Calu3 (cell line): ENCODE data around the gene CDH4. TPM values are rescaled to one million over a fixed set of nuclear protein-coding genes. Genes with fewer than 3 reads are reported as not detected.

Source experiments
- BruUV-seq: library from RNA; stranded (reverse); fragments of 400-500 nt; replicated peaks from 2 replicates; lab custom pipeline; 2021; lab: Mats Ljungman, UMichigan
- CTCF ChIA-PET: fragments of 300-600 bp; sonication (Branson Sonifier 250); formaldehyde crosslinking; loops from one replicate; lab custom pipeline; 2022; ENCODE audit warnings: antibody characterized with exemption; lab: Charles Lee
- DNase-seq: peaks from one replicate; pipeline ENCODE4 v3.0.0; 2022
- H3K27ac Mint-ChIP-seq: one replicate; pipeline ENCODE4 v1.8.0; 2022; ENCODE audit warnings: mixed read lengths; ENCODE audit not compliant: unreplicated experiment
- H3K27me3 Mint-ChIP-seq: one replicate; pipeline ENCODE4 v1.8.0; 2022; ENCODE audit warnings: mixed read lengths; ENCODE audit not compliant: unreplicated experiment
- H3K36me3 Mint-ChIP-seq: one replicate; pipeline ENCODE4 v1.8.0; 2022; ENCODE audit warnings: mild to moderate bottlenecking, moderate library complexity, mixed read lengths; ENCODE audit not compliant: insufficient read depth, unreplicated experiment
- H3K4me1 Mint-ChIP-seq: one replicate; pipeline ENCODE4 v1.8.0; 2022; ENCODE audit warnings: mild to moderate bottlenecking, low read depth, mixed read lengths; ENCODE audit not compliant: unreplicated experiment
- H3K4me3 Mint-ChIP-seq: one replicate; pipeline ENCODE4 v1.8.0; 2022; ENCODE audit warnings: mild to moderate bottlenecking, low read depth, moderate library complexity, mixed read lengths; ENCODE audit not compliant: unreplicated experiment
- H3K9me3 Mint-ChIP-seq: one replicate; pipeline ENCODE4 v1.8.0; 2022; ENCODE audit warnings: low read depth, mixed read lengths; ENCODE audit not compliant: unreplicated experiment
- intact Hi-C: fragments of 100-400 bp; cut with micrococcal nuclease; formaldehyde crosslinking; loops from one replicate; pipeline ENCODE4 v1.10.0; 2022; ENCODE audit not compliant: unreplicated experiment
- total RNA-seq: library from RNA; stranded (reverse); gene quantifications from 2 replicates; pipeline ENCODE4 v1.2.3, GENCODE V29; 2022
- TF ChIP-seq, protein P1 (sequence below): fragments of 200-600 bp; IDR thresholded peaks from one replicate; pipeline ENCODE4 v1.8.0; 2022; ENCODE audit warnings: antibody characterized with exemption; ENCODE audit not compliant: unreplicated experiment

CDH4 gene
- total RNA-seq, 1 experiment from 2014 or later: not detected

DNA sequence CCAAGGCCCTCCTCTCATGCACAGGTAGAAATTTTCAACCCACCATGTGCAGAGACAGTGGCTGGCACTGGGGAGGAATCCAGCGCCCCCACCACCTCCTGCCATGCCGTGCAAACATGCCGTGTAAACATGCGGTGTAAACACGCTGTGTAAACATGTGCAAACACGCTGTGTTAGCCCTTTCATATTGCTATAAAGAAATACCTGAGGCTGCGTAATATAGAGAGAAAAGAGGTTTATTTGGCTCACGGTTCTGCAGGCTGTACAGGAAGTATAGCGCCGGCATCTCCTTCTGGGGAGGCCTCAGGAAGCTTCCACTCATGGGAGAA is 595.3 kb downstream of the CDH4 start:
- Mint-ChIP-seq H3K9me3 (no peaks in the 10 kb centered on the region), H3K36me3 (no peaks in the 10 kb centered on the region)

DNA sequence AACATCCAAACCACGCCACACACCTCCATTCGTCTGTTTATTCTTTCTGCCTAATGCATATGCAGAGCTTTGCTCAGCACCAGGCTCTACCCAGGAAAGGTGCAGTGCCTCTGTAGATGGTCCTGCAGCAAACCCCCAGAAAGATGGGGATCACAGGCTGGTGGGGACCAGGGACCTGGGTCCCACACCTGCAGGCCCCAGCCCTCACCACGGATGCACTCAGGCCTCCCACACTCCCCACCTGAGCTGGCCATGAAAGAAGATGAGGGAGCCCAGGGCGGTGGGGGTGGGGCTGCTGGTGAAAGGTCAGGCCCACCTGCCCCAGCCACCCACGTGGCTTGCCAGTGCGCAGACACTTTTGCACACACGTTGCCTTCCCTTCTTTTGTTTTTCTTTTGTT is 595.9 kb downstream of the CDH4 start:
- Mint-ChIP-seq H3K4me1 (no peaks in the 10 kb centered on the region), H3K27me3 (peaks cover 90% of the 10 kb centered on the region), H3K27ac (no peak overlapping the region), H3K36me3 (no peaks in the 10 kb centered on the region), H3K9me3 (no peaks in the 10 kb centered on the region), H3K4me3 (no peak overlapping the region)
- DNase-seq: no peak
- TF ChIP-seq, protein P1, sequence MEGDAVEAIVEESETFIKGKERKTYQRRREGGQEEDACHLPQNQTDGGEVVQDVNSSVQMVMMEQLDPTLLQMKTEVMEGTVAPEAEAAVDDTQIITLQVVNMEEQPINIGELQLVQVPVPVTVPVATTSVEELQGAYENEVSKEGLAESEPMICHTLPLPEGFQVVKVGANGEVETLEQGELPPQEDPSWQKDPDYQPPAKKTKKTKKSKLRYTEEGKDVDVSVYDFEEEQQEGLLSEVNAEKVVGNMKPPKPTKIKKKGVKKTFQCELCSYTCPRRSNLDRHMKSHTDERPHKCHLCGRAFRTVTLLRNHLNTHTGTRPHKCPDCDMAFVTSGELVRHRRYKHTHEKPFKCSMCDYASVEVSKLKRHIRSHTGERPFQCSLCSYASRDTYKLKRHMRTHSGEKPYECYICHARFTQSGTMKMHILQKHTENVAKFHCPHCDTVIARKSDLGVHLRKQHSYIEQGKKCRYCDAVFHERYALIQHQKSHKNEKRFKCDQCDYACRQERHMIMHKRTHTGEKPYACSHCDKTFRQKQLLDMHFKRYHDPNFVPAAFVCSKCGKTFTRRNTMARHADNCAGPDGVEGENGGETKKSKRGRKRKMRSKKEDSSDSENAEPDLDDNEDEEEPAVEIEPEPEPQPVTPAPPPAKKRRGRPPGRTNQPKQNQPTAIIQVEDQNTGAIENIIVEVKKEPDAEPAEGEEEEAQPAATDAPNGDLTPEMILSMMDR: no peak
- CTCF ChIA-PET: interaction anchor here (0.6 kb wide), 1 partner anchor 767 kb away, joined by 3 read pairs; no protein-coding TSS in a partner anchor
- intact Hi-C loops: no loop called here
- no TSS peak for BruUV-seq

More for the DNA sequence above, 595.3 kb downstream of the CDH4 start:
- CTCF ChIA-PET: interaction anchor here (0.6 kb wide), 1 partner anchor 768 kb away, joined by 3 read pairs; no protein-coding TSS in a partner anchor
- no peak overlapping the region for H3K27ac Mint-ChIP-seq
- H3K4me3 Mint-ChIP-seq: no peak overlapping the region
- no peaks in the 10 kb centered on the region for H3K4me1 Mint-ChIP-seq
- BruUV-seq: no TSS peak
- TF ChIP-seq, protein P1: no peak
- DNase-seq: no peak
- H3K27me3 Mint-ChIP-seq: peaks cover 85% of the 10 kb centered on the region
- intact Hi-C loops: no loop called here

DNA sequence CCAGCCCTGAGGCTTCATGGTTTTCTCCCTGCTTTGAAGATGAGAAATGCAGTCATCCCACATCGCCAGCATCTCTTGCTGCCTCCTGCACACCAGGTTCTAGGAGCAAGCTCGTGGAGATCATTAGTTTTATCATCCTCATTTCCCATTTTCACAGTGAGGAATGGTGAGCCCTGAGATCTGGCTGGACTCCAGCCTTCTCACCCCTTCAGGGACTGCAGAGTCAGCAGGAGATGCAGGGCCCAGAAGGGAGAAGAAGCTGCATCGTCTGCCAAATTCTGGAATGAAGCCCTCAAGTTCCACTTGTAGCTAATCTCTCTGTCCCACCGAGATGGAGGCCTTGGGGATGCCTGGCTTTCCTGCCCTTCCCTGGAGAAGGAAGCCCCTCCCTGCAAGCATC is 596.8 kb downstream of the CDH4 start:
- DNase-seq: no peak
- no peak overlapping the region for H3K4me3 Mint-ChIP-seq
- no peaks in the 10 kb centered on the region for H3K4me1 Mint-ChIP-seq
- H3K27me3 Mint-ChIP-seq: peaks cover 87% of the 10 kb centered on the region
- no peaks in the 10 kb centered on the region for H3K36me3 Mint-ChIP-seq
- no TSS peak for BruUV-seq
- intact Hi-C loops: no loop called here
- H3K9me3 Mint-ChIP-seq: no peaks in the 10 kb centered on the region
- CTCF ChIA-PET: no interaction called here
- TF ChIP-seq, protein P1: no peak
- H3K27ac Mint-ChIP-seq: no peak overlapping the region

- no TSS peak for BruUV-seq
- Mint-ChIP-seq H3K27me3 (peaks cover 82% of the 10 kb centered on the region), H3K36me3 (no peaks in the 10 kb centered on the region), H3K4me3 (no peak overlapping the region), H3K9me3 (no peaks in the 10 kb centered on the region), H3K4me1 (no peaks in the 10 kb centered on the region), H3K27ac (no peak overlapping the region)
- no peak for DNase-seq
- CTCF ChIA-PET: no interaction called here
- TF ChIP-seq, protein P1: no peak
- intact Hi-C loops: no loop called here
These were observed 597.3 kb downstream of the CDH4 start for GRCh38 chr20:61849376-61849775.
